Heart right ventricle (tissue), 16 donors: Measurements from ENCODE around the gene CCDC38. TPM values are rescaled to one million over a fixed set of nuclear protein-coding genes. Genes with fewer than 3 reads are reported as not detected.
A peak's percentile ranks its signal among the peaks of the same experiment; 100 is the strongest.

Experiments
- ATAC-seq, 8 donors: fragments of 200-7000 bp; cut with Tn5 transposase; one replicate each; pipeline ENCODE4 v1.9.1; 2020; ENCODE audit warnings: mild to moderate bottlenecking in 8 of 8, moderate library complexity in 8 of 8, moderate number of reproducible peaks in 1 of 8
- DNase-seq, 2 donors: peaks; one replicate each; pipeline ENCODE4 v3.0.0-alpha.2; 2020
- H3K27ac ChIP-seq, 10 donors: fragments of 200-600 bp; sonication (generic) in 2 of 10; one replicate each; pipeline versions ENCODE4 v1.5.0 to v1.8.0; 2020 to 2022; ENCODE audit warnings: mild to moderate bottlenecking in 3 of 10
- H3K27me3 ChIP-seq, 7 donors: fragments of 200-600 bp; one replicate each; pipeline ENCODE4 v1.8.0; 2021 to 2022; ENCODE audit warnings: mild to moderate bottlenecking in 2 of 7
- H3K36me3 ChIP-seq, 9 donors: fragments of 200-600 bp; sonication (generic) in 1 of 9; one replicate each; pipeline versions ENCODE4 v1.5.0 to v1.8.0; 2020 to 2022; ENCODE audit warnings: mild to moderate bottlenecking in 2 of 9
- H3K4me1 ChIP-seq, 9 donors: fragments of 200-600 bp; sonication (generic) in 1 of 9; one replicate each; pipeline versions ENCODE4 v1.5.0 to v1.8.0; 2020 to 2022; ENCODE audit warnings: mild to moderate bottlenecking in 4 of 9
- H3K4me3 ChIP-seq, 10 donors: fragments of 200-600 bp; sonication (generic) in 2 of 10; one replicate each; pipeline versions ENCODE4 v1.5.0 to v1.8.0; 2020 to 2022; ENCODE audit warnings: mild to moderate bottlenecking in 7 of 10, moderate library complexity in 2 of 10
- H3K9me3 ChIP-seq, 11 donors: fragments of 200-600 bp in 10 of 11; sonication (generic) in 2 of 11; one replicate each; pipeline versions ENCODE4 v1.5.0 to v1.8.0; 2013 to 2022; ENCODE audit warnings: mild to moderate bottlenecking in 2 of 11, control low read depth in 1 of 11, moderate library complexity in 1 of 11
- CTCF ChIP-seq, 9 donors: fragments of 200-600 bp; sonication (generic) in 2 of 9; IDR thresholded peaks; one replicate each; pipeline versions ENCODE4 v1.5.0 to v1.8.0; 2021 to 2022; ENCODE audit warnings: antibody characterized with exemption in 9 of 9, mild to moderate bottlenecking in 5 of 9, moderate library complexity in 1 of 9
- whole genome bisulfite sequencing, 2 donors: extraction: QIAGEN DNeasy Blood & Tissue Kit; methylation state at CpG; one replicate each; pipeline ENCODE4 v1.1.7; 2013; ENCODE audit warnings: inconsistent platforms in 1 of 2; 5-methylcytosine and 5-hydroxymethylcytosine counted together
- intact Hi-C, 10 donors: fragments of 100-400 bp; cut with DNase I; formaldehyde crosslinking; loops; one replicate each; pipeline versions ENCODE4 v1.11.1 to v1.14.2; 2022
- polyA plus RNA-seq, 2 donors: library from polyadenylated mRNA; stranded (reverse); fragments of 200-250 nt; gene quantifications; one replicate each; pipeline ENCODE4 v1.2.3, GENCODE V29; 2013
- total RNA-seq, 10 donors: library from RNA; stranded (reverse); fragmentation: NEBNext Ultra II Directional in 3 of 10; extraction: Animal tissue kit (Norgen Biotek cat#: 25700) in 3 of 10; gene quantifications; one replicate each; pipeline versions ENCODE4 v1.2.1 to v1.2.4, GENCODE V29; 2021 to 2023
- donor health status: Arrhythmogenic right ventricular cardiomyopathy.
- donor health status: ischemic (EF 13 %, LVEDD 7.1; RV severe dilation, severe dysfunction).
- donor health status: healthy with polysubstance abuse.
- donor health status: DM: no; HTN: yes; CAD: no.
- donor health status: DM: no; HTN: no; CAD: no.
- donor health status: ischemic (EF 25% LVEDD 6.9; RV normal size, moderate dysfunction).
- donor health status: ischemic (EF 25% LVEDD 5.7; RV mildly dilated, moderate dysfunction).
- donor health status: healthy.
- donor health status: DM: yes; HTN: yes; CAD: no.
- donor health status: Ischemic cardiomyopathy.
- donor health status: ischemic (EF 35%, LVEDD 5.7; RV mildly dilated, moderate dysfunction).
- donor health status: nonischemic (EF 11% LVEDD 7.7; RV severe dilation, severe dysfunction).
- donor health status: DM: yes; HTN: yes; CAD: no.
- donor health status: PGD.
- donor health status: ischemic (EF 29% LVEDD 5.4; RV normal size, mild dysfunction).
- donor health status: nonischemic (EF 23%, LVEDD 6.1; RV moderate dilation, normal function).

The CCDC38 gene
- total and polyA plus RNA-seq, 12 donors, result 0.01 to 0.44 (median 0.12) TPM; not detected in 6

- no peak for ATAC-seq
- H3K4me3 ChIP-seq, result no peak overlapping the region
- no peak for TF ChIP-seq CTCF (IDR thresholded peaks at IDR 0.05)
Measured at GRCh38 chr12:95887311-95887710, 55.1 kb downstream of the CCDC38 start.

GRCh38 chr12:95884998-95885397 lies 57.4 kb downstream of the CCDC38 start:
- whole genome bisulfite sequencing, 2 donors, result 41 to 52% methylated on average over 3 of the region's 3 CpGs
- H3K4me1 ChIP-seq, result peaks cover 0 to 13% (median 0%) of the 10 kb centered on the region in 9 donors
- DNase-seq (peak in 1 of 2 donors; percentile 5), ATAC-seq (peak in 7 of 8 donors; percentile 47 to 90 (median 76))
- intact Hi-C loops, result no loop called here
- H3K9me3 ChIP-seq, result peaks cover 0 to 10% (median 0%) of the 10 kb centered on the region in 11 donors
- peak overlapping the region in 5 of 10 donors; percentile 1 to 71 (median 54) for H3K27ac ChIP-seq
- H3K4me3 ChIP-seq, result no peak overlapping the region
- H3K36me3 ChIP-seq, result no peaks in the 10 kb centered on the region
- TF ChIP-seq CTCF (IDR thresholded peaks at IDR 0.05), result no peak
- H3K27me3 ChIP-seq, result no peaks in the 10 kb centered on the region

More at GRCh38 chr12:95887311-95887710, 55.1 kb downstream of the CCDC38 start:
- intact Hi-C loops, result no loop called here
- Histone ChIP-seq H3K9me3 (peaks cover 0 to 10% (median 0%) of the 10 kb centered on the region in 11 donors), H3K27ac (no peak overlapping the region), H3K4me1 (peaks cover 0 to 3% (median 0%) of the 10 kb centered on the region in 9 donors), H3K27me3 (no peaks in the 10 kb centered on the region), H3K36me3 (no peaks in the 10 kb centered on the region)
- 70 to 78% methylated on average over 5 of the region's 5 CpGs for WGBS, 2 donors
- no peak for DNase-seq

GRCh38 chr12:95882873-95883272 lies 59.5 kb downstream of the CCDC38 start:
- no peak for TF ChIP-seq CTCF (IDR thresholded peaks at IDR 0.05)
- 91 to 92% methylated on average over 4 of the region's 4 CpGs for WGBS, 2 donors
- ATAC-seq (no peak), DNase-seq (no peak)
- Histone ChIP-seq H3K27me3 (no peaks in the 10 kb centered on the region), H3K9me3 (peaks cover 0 to 10% (median 0%) of the 10 kb centered on the region in 11 donors), H3K36me3 (no peaks in the 10 kb centered on the region), H3K4me3 (no peak overlapping the region), H3K27ac (peak overlapping the region in 1 of 10 donors; percentile 1), H3K4me1 (peaks cover 0 to 13% (median 0%) of the 10 kb centered on the region in 9 donors)
- intact Hi-C loops, result no loop called here

GRCh38 chr12:95882080-95882479 lies 60.3 kb downstream of the CCDC38 start:
- Histone ChIP-seq H3K36me3 (no peaks in the 10 kb centered on the region), H3K27me3 (no peaks in the 10 kb centered on the region), H3K4me1 (peaks cover 0 to 13% (median 0%) of the 10 kb centered on the region in 9 donors), H3K4me3 (no peak overlapping the region), H3K27ac (no peak overlapping the region), H3K9me3 (peaks cover 0 to 10% (median 0%) of the 10 kb centered on the region in 11 donors)
- intact Hi-C loops, result no loop called here
- WGBS, 2 donors, result 18 to 21% methylated on average over 1 of the region's 1 CpG
- ATAC-seq, result peak in 3 of 8 donors; percentile 60 to 73 (median 64)
- no peak for DNase-seq
- TF ChIP-seq CTCF (IDR thresholded peaks at IDR 0.05), result no peak
